Endothelial cell of umbilical vein (primary cell): ENCODE measurements around the gene TMCC2. TPM values are rescaled to one million over a fixed set of nuclear protein-coding genes. Genes with fewer than 3 reads are reported as not detected.

ENCODE experiments used
- BruUV-seq: library from RNA; stranded (reverse); fragments of 400-500 nt; replicated peaks from 2 replicates; lab custom pipeline; 2021; lab: Mats Ljungman, UMichigan
- CTCF ChIA-PET: fragments of 300-600, 350-600 bp; sonication (Branson Sonifier 250); formaldehyde crosslinking; loops from one replicate; lab custom pipeline; 2021; ENCODE audit warnings: antibody characterized with exemption, inconsistent platforms; lab: Charles Lee
- POLR2A ChIA-PET: fragments of 300-600, 350-600 bp; sonication (Branson Sonifier 250); formaldehyde crosslinking; loops from one replicate; lab custom pipeline; 2021; ENCODE audit warnings: antibody characterized with exemption, inconsistent platforms; lab: Charles Lee
- DNase-seq: peaks from one replicate; pipeline ENCODE4 v3.0.0-alpha.2; 2011; ENCODE audit warnings: low read depth, low spot score
- FAIRE-seq: peaks from 2 replicates; lab custom pipeline; 2011; peaks lifted over from hg19 to GRCh38; lab: Jason Lieb, UNC
- H2AFZ ChIP-seq: 2 replicates; pipeline ENCODE4 v1.6.0; 2012; ENCODE audit warnings: low read depth, low read length, control low read depth, inconsistent platforms
- H3K27ac ChIP-seq: 2 replicates; pipeline ENCODE4 v1.5.1; 2011; ENCODE audit warnings: low read depth, mild to moderate bottlenecking, control low read depth, low read length, moderate library complexity; ENCODE audit not compliant: insufficient read depth
- H3K27me3 ChIP-seq, 2 experiments: 2 replicates each; pipeline versions ENCODE4 v1.6.0 to v1.6.1; 2011; ENCODE audit warnings: low read length in 2 of 2, mixed read lengths in 1 of 2; ENCODE audit not compliant: control insufficient read depth in 2 of 2, insufficient read depth in 2 of 2
- H3K36me3 ChIP-seq, 2 experiments: 2 replicates in 1 of 2; 3 replicates in 1 of 2; pipeline ENCODE4 v1.5.1; 2011; ENCODE audit warnings: low read length in 2 of 2, mild to moderate bottlenecking in 1 of 2, moderate library complexity in 1 of 2; ENCODE audit not compliant: control insufficient read depth in 2 of 2, insufficient read depth in 2 of 2; ENCODE audit errors: extremely low read depth in 1 of 2
- H3K4me1 ChIP-seq: 3 replicates; pipeline ENCODE4 v1.5.1; 2011; ENCODE audit warnings: mild to moderate bottlenecking, low read length; ENCODE audit not compliant: control insufficient read depth, insufficient read depth; ENCODE audit errors: extremely low read depth
- H3K4me2 ChIP-seq: 2 replicates; pipeline ENCODE4 v1.6.1; 2011; ENCODE audit warnings: low read length, control low read depth, mixed read lengths; ENCODE audit not compliant: insufficient read depth
- H3K4me3 ChIP-seq, 3 experiments: fragments of 200-600 bp in 1 of 3; sonication (generic), shearing (Covaris generic) in 1 of 3; replicated peaks in 1 of 3; 2 replicates each; pipeline ENCODE4 v1.5.1; 2011 to 2016; ENCODE audit warnings: control low read depth in 3 of 3, low read length in 3 of 3, mild to moderate bottlenecking in 2 of 3, inconsistent platforms in 1 of 3, low read depth in 1 of 3, moderate library complexity in 1 of 3; ENCODE audit not compliant: insufficient read depth in 1 of 3
- H3K79me2 ChIP-seq: 2 replicates; pipeline ENCODE4 v1.6.0; 2012; ENCODE audit warnings: low read length, inconsistent platforms; ENCODE audit not compliant: control insufficient read depth, insufficient read depth
- H3K9ac ChIP-seq: replicated peaks from 2 replicates; pipeline ENCODE3; 2011; ENCODE audit warnings: low read length, control low read depth; ENCODE audit not compliant: insufficient read depth; ENCODE audit errors: extremely low read depth
- H3K9me1 ChIP-seq: replicated peaks from 3 replicates; pipeline ENCODE4 v1.6.0; 2011; ENCODE audit warnings: mild to moderate bottlenecking, low read length; ENCODE audit not compliant: control insufficient read depth, insufficient read depth; ENCODE audit errors: extremely low read depth
- H3K9me3 ChIP-seq: replicated peaks from 2 replicates; pipeline ENCODE4 v1.5.1; 2012; ENCODE audit warnings: low read length, inconsistent platforms; ENCODE audit not compliant: control insufficient read depth, insufficient read depth
- H4K20me1 ChIP-seq: replicated peaks from 2 replicates; pipeline ENCODE3; 2011; ENCODE audit warnings: mild to moderate bottlenecking, low read length; ENCODE audit not compliant: control insufficient read depth, insufficient read depth; ENCODE audit errors: extremely low read depth
- CTCF ChIP-seq, 2 donors: IDR thresholded peaks; 1 replicate in 1 of 2; 2 replicates in 1 of 2; pipeline ENCODE4 v1.5.1; 2011; ENCODE audit warnings: low read length in 2 of 2, mild to moderate bottlenecking in 2 of 2, moderate library complexity in 2 of 2, control low read depth in 1 of 2, inconsistent platforms in 1 of 2, low read depth in 1 of 2; ENCODE audit not compliant: insufficient read depth in 1 of 2; ENCODE audit errors: extremely low read depth in 1 of 2
- EZH2 ChIP-seq: IDR thresholded peaks from 2 replicates; pipeline ENCODE4 v1.6.1; 2012; ENCODE audit warnings: borderline replicate concordance, low read depth, mild to moderate bottlenecking, moderate library complexity, low read length, inconsistent platforms; ENCODE audit not compliant: severe bottlenecking
- FOS ChIP-seq: IDR thresholded peaks from 2 replicates; pipeline ENCODE4 v1.6.1; 2011; ENCODE audit warnings: mild to moderate bottlenecking, low read length, moderate library complexity, borderline replicate concordance; ENCODE audit not compliant: insufficient read depth
- GATA2 ChIP-seq: IDR thresholded peaks from 2 replicates; pipeline ENCODE4 v1.7.0; 2011; ENCODE audit warnings: low read depth, mild to moderate bottlenecking, moderate library complexity, mixed read lengths, low read length; ENCODE audit not compliant: insufficient read length, insufficient read depth
- JUN ChIP-seq: IDR thresholded peaks from 2 replicates; pipeline ENCODE4 v1.6.1; 2011; ENCODE audit warnings: borderline replicate concordance, low read depth; ENCODE audit not compliant: insufficient read length, insufficient read depth
- MAX ChIP-seq: IDR thresholded peaks from 2 replicates; pipeline ENCODE4 v1.6.1; 2011; ENCODE audit not compliant: insufficient read depth, insufficient read length
- MYC ChIP-seq: IDR thresholded peaks from one replicate; pipeline ENCODE4 v1.6.1; 2011; ENCODE audit warnings: mild to moderate bottlenecking, low read depth, low read length
- POLR2A ChIP-seq: IDR thresholded peaks from 2 replicates; pipeline ENCODE4 v1.6.1; 2012; ENCODE audit warnings: low read depth, mild to moderate bottlenecking, control low read depth, low read length
- POLR2AphosphoS5 ChIP-seq: IDR thresholded peaks from 2 replicates; pipeline ENCODE4 v1.6.1; 2012; ENCODE audit warnings: low read depth, mild to moderate bottlenecking, control low read depth, low read length, moderate library complexity; ENCODE audit not compliant: insufficient read depth
- dilution Hi-C: fragments of 300-500 bp; cut with MboI; formaldehyde crosslinking; loops from one replicate; pipeline ENCODE4 v1.15.0; 2019; ENCODE audit warnings: low sequenced_read_pairs; ENCODE audit not compliant: extremely low pct_ligation_motif_present
- intact Hi-C: fragments of 100-400 bp; cut with micrococcal nuclease; formaldehyde crosslinking; loops from one replicate; pipeline ENCODE4 v1.10.0; 2022
- polyA plus RNA-seq, 4 experiments: library from polyadenylated mRNA; depleted of rRNA in 3 of 4; stranded (reverse) in 3 of 4; unstranded in 1 of 4; fragments of >200 nt; gene quantifications; 2 replicates each; pipeline versions ENCODE4 v1.2.1 to v1.2.3, GENCODE V29; 2011 to 2012; ENCODE audit warnings: missing spikeins in 1 of 4
- total RNA-seq: library from RNA; stranded (reverse); gene quantifications from 2 replicates; pipeline ENCODE4 v1.2.3, GENCODE V29; 2021

TMCC2 gene
- total and polyA plus RNA-seq, 2 donors (not counting 3 experiments of a cell fraction or from before 2014, with no cell fraction given) = 2.0 to 2.1 TPM

- no peak overlapping the region for H3K4me3 ChIP-seq
- intact Hi-C loops = loop anchor here (2.0 kb wide), 2 partner anchors 157 to 197 kb away; no protein-coding TSS in a partner anchor
- H2AFZ ChIP-seq = no peak overlapping the region
- H3K9me3 ChIP-seq = no peaks in the 10 kb centered on the region
- no peaks in the 10 kb centered on the region for H3K27me3 ChIP-seq
- no peaks in the 10 kb centered on the region for H3K36me3 ChIP-seq
- peaks cover 18% of the 10 kb centered on the region for H3K4me1 ChIP-seq
- no TSS peak for BruUV-seq
- no peak overlapping the region for H3K4me2 ChIP-seq
- dilution Hi-C loops = no loop called here
- POLR2A ChIA-PET = no interaction called here
- no peaks in the 10 kb centered on the region for H4K20me1 ChIP-seq
- CTCF ChIA-PET = interaction anchor here (0.7 to 7.2 kb wide), 12 partner anchors 11 to 316 kb away, joined by 3 to 113 read pairs (median 18); partner anchors contain the start of gene TMCC2
- TF ChIP-seq POLR2AphosphoS5 = no peak
- TF ChIP-seq CTCF (IDR thresholded peaks at IDR 0.05; ENCODE audit: extremely low read depth in 1 of 2, insufficient read depth in 1 of 2, low read depth in 1 of 2, low read length in 2 of 2) = no peak
- TF ChIP-seq EZH2 = no peak
- TF ChIP-seq POLR2A = no peak
- no peak for TF ChIP-seq FOS
- no peak for TF ChIP-seq GATA2
- TF ChIP-seq JUN = no peak
- no peak for TF ChIP-seq MYC
- no peak for TF ChIP-seq MAX
- no peaks in the 10 kb centered on the region for H3K79me2 ChIP-seq
- DNase-seq (no peak), FAIRE-seq (no peak)
- no peak overlapping the region for H3K27ac ChIP-seq
- no peaks in the 10 kb centered on the region for H3K9me1 ChIP-seq
- no peak overlapping the region for H3K9ac ChIP-seq
These were observed 30.0 kb downstream of the TMCC2 start for GRCh38 chr1:205257735-205258134.
